DMS79 treated with DMSO at 0.1 percent for 48 hours (cell line): ENCODE results near the gene SATB2.
A peak's percentile ranks its signal among the peaks of the same experiment; 100 is the strongest.

ENCODE experiments used
- DNase-seq: peaks from one replicate; lab custom pipeline; 2025; lab: John Stamatoyannopoulos, UW

SATB2 gene

GRCh38 chr2:199465988-199466691, 8.4 kb upstream of the SATB2 start:
- DNase-seq = no peak

- no peak for DNase-seq
These were observed 7.7 kb upstream of the SATB2 start for GRCh38 chr2:199465390-199465789.

- no peak for DNase-seq
These were observed 7.0 kb upstream of the SATB2 start for GRCh38 chr2:199464606-199465352.

- DNase-seq = no peak
These were observed 6.2 kb upstream of the SATB2 start for GRCh38 chr2:199463708-199464605.

- no peak for DNase-seq
These were observed 5.4 kb upstream of the SATB2 start for GRCh38 chr2:199462956-199463692.

GRCh38 chr2:199462347-199462955, 4.7 kb upstream of the SATB2 start:
- DNase-seq = no peak

GRCh38 chr2:199461711-199462346, 4.1 kb upstream of the SATB2 start:
- no peak for DNase-seq

- DNase-seq = no peak
These were observed 3.3 kb upstream of the SATB2 start for GRCh38 chr2:199460846-199461710.

GRCh38 chr2:199460101-199460671, 2.4 kb upstream of the SATB2 start:
- DNase-seq = no peak

- peak; percentile 26 for DNase-seq
These were observed 1.8 kb upstream of the SATB2 start for GRCh38 chr2:199459286-199460100.

- DNase-seq = no peak
These were observed 1.1 kb upstream of the SATB2 start for GRCh38 chr2:199458806-199459285.

- no peak for DNase-seq
These were observed 468 bp upstream of the SATB2 start for GRCh38 chr2:199458009-199458805.

- no peak for DNase-seq
These were observed 1.2 kb downstream of the SATB2 start for GRCh38 chr2:199456383-199457146.

GRCh38 chr2:199455545-199456382, 2.0 kb downstream of the SATB2 start:
- peak; percentile 21 for DNase-seq

- no peak for DNase-seq
These were observed 2.6 kb downstream of the SATB2 start for GRCh38 chr2:199455210-199455544.

GRCh38 chr2:199452991-199453379, 4.8 kb downstream of the SATB2 start:
- DNase-seq = no peak
